CD4-positive, alpha-beta T cell (primary cell): ENCODE measurements around the gene ADAM11. TPM values are rescaled to one million over a fixed set of nuclear protein-coding genes. Genes with fewer than 3 reads are reported as not detected.

Experiments
- ATAC-seq: fragments of 200-7000 bp; cut with Tn5 transposase; one replicate; pipeline ENCODE4 v1.10.0; 2022; ENCODE audit warnings: mild to moderate bottlenecking; ENCODE audit not compliant: poor library complexity
- CTCF ChIA-PET: fragments of 350-600 bp; sonication (Branson Sonifier 250); formaldehyde crosslinking; loops from one replicate; lab custom pipeline; 2021; ENCODE audit warnings: antibody characterized with exemption, inconsistent platforms; lab: Charles Lee
- POLR2A ChIA-PET: fragments of 350-600 bp; sonication (Branson Sonifier 250); formaldehyde crosslinking; loops from one replicate; lab custom pipeline; 2021; ENCODE audit warnings: antibody characterized with exemption, inconsistent platforms; lab: Charles Lee
- DNase-seq, 14 experiments: peaks; one replicate each; pipeline ENCODE4 v3.0.0-alpha.2; 2013 to 2020; ENCODE audit warnings: mixed read lengths in 2 of 14
- H3K27ac ChIP-seq, 2 donors: one replicate each; pipeline versions ENCODE4 v1.5.1 to v1.7.0; 2013; ENCODE audit warnings: low read length in 2 of 2, low read depth in 1 of 2, mild to moderate bottlenecking in 1 of 2
- H3K27me3 ChIP-seq, 2 experiments: 1 replicate in 1 of 2; 2 replicates in 1 of 2; pipeline versions ENCODE4 v1.6.1 to v1.7.0; 2013; ENCODE audit warnings: low read length in 2 of 2, control low read depth in 1 of 2, mild to moderate bottlenecking in 1 of 2, moderate library complexity in 1 of 2; ENCODE audit not compliant: insufficient read depth in 2 of 2, control insufficient read depth in 1 of 2
- H3K36me3 ChIP-seq: one replicate; pipeline ENCODE4 v1.6.1; 2013; ENCODE audit warnings: low read length, control low read depth; ENCODE audit not compliant: insufficient read depth
- H3K4me1 ChIP-seq: one replicate; pipeline ENCODE4 v1.6.1; 2013; ENCODE audit warnings: low read length, control low read depth; ENCODE audit not compliant: insufficient read depth
- H3K4me3 ChIP-seq: one replicate; pipeline ENCODE4 v1.5.1; 2013; ENCODE audit warnings: mild to moderate bottlenecking, low read length, moderate library complexity
- H3K9me3 ChIP-seq, 2 experiments: 1 replicate in 1 of 2; 2 replicates in 1 of 2; pipeline versions ENCODE4 v1.6.1 to v1.7.0; 2013; ENCODE audit warnings: low read length in 2 of 2, mild to moderate bottlenecking in 2 of 2, control low read depth in 1 of 2, moderate library complexity in 1 of 2; ENCODE audit not compliant: control insufficient read depth in 1 of 2, insufficient read depth in 1 of 2
- H3K27ac Mint-ChIP-seq: one replicate; pipeline ENCODE4 v1.8.0; 2020; ENCODE audit warnings: mixed read lengths
- H3K27me3 Mint-ChIP-seq: one replicate; pipeline ENCODE4 v1.8.0; 2021; ENCODE audit warnings: mixed read lengths
- H3K36me3 Mint-ChIP-seq: one replicate; pipeline ENCODE4 v1.8.0; 2021; ENCODE audit warnings: low read depth, mixed read lengths
- H3K4me1 Mint-ChIP-seq: one replicate; pipeline ENCODE4 v1.8.0; 2021; ENCODE audit warnings: low read depth, mixed read lengths
- H3K4me3 Mint-ChIP-seq: one replicate; pipeline ENCODE4 v1.8.0; 2020; ENCODE audit warnings: mild to moderate bottlenecking, mixed read lengths
- H3K9me3 Mint-ChIP-seq: one replicate; pipeline ENCODE4 v1.8.0; 2020; ENCODE audit warnings: mixed read lengths
- CTCF ChIP-seq: fragments of 200-600 bp; IDR thresholded peaks from one replicate; pipeline ENCODE4 v1.8.0; 2022; ENCODE audit warnings: antibody characterized with exemption, mild to moderate bottlenecking
- intact Hi-C, 2 experiments: fragments of 100-400 bp; cut with DNase I in 1 of 2; cut with micrococcal nuclease in 1 of 2; formaldehyde crosslinking; loops; one replicate each; pipeline versions ENCODE4 v1.15.1 to v1.9.0; 2023 to 2025; cut with DNase I, micrococcal nuclease
- total RNA-seq, 174 experiments: library from RNA in 2 of 174; stranded (reverse) in 2 of 174; gene quantifications; one replicate each; pipeline ENCODE4 v1.2.3 and lab custom pipeline; 2021 to 2026

Gene ADAM11
- total RNA-seq, 2 experiments from 2014 or later, result 0.16 to 0.47 TPM

GRCh38 chr17:44804302-44805089 lies 45.7 kb downstream of the ADAM11 start:
- Histone ChIP-seq H3K4me3 (no peak overlapping the region), H3K27ac (no peak overlapping the region), H3K27me3 (peaks cover 2 to 5% of the 10 kb centered on the region in 2 experiments), H3K36me3 (no peaks in the 10 kb centered on the region), H3K9me3 (no peaks in the 10 kb centered on the region), H3K4me1 (no peaks in the 10 kb centered on the region)
- H3K4me1 Mint-ChIP-seq, result no peaks in the 10 kb centered on the region
- no peak for TF ChIP-seq CTCF
- no peak for DNase-seq
- peaks cover 9% of the 10 kb centered on the region for H3K27me3 Mint-ChIP-seq
- H3K27ac Mint-ChIP-seq, result no peak overlapping the region
- CTCF ChIA-PET, result no interaction called here
- POLR2A ChIA-PET, result no interaction called here
- no peak overlapping the region for H3K4me3 Mint-ChIP-seq
- no peak for ATAC-seq
- no peaks in the 10 kb centered on the region for H3K9me3 Mint-ChIP-seq
- intact Hi-C loops, result no loop called here
- no peaks in the 10 kb centered on the region for H3K36me3 Mint-ChIP-seq

- ChIA-PET POLR2A (no interaction called here), CTCF (no interaction called here)
- no peak for ATAC-seq
Observed at GRCh38 chr17:44807093-44807816, 48.5 kb downstream of the ADAM11 start.

GRCh38 chr17:44807817-44808155 lies 49.0 kb downstream of the ADAM11 start:
- no peaks in the 10 kb centered on the region for H3K4me1 Mint-ChIP-seq
- H3K4me3 Mint-ChIP-seq, result no peak overlapping the region
- Histone ChIP-seq H3K9me3 (no peaks in the 10 kb centered on the region), H3K27ac (no peak overlapping the region), H3K36me3 (no peaks in the 10 kb centered on the region), H3K4me3 (no peak overlapping the region), H3K27me3 (peaks cover 2 to 5% of the 10 kb centered on the region in 2 experiments), H3K4me1 (no peaks in the 10 kb centered on the region)
- TF ChIP-seq CTCF, result no peak
- intact Hi-C loops, result no loop called here
- no peak for DNase-seq
- peaks cover 16% of the 10 kb centered on the region for H3K27me3 Mint-ChIP-seq
- no peak for ATAC-seq
- no peaks in the 10 kb centered on the region for H3K9me3 Mint-ChIP-seq
- no peaks in the 10 kb centered on the region for H3K36me3 Mint-ChIP-seq
- H3K27ac Mint-ChIP-seq, result no peak overlapping the region
- CTCF ChIA-PET, result no interaction called here
- POLR2A ChIA-PET, result no interaction called here

More at GRCh38 chr17:44807093-44807816, 48.5 kb downstream of the ADAM11 start:
- TF ChIP-seq CTCF, result no peak
- Mint-ChIP-seq H3K4me3 (no peak overlapping the region), H3K4me1 (no peaks in the 10 kb centered on the region), H3K9me3 (no peaks in the 10 kb centered on the region), H3K36me3 (no peaks in the 10 kb centered on the region), H3K27ac (no peak overlapping the region), H3K27me3 (peaks cover 16% of the 10 kb centered on the region)
- DNase-seq, result no peak
- Histone ChIP-seq H3K4me1 (no peaks in the 10 kb centered on the region), H3K9me3 (no peaks in the 10 kb centered on the region), H3K27ac (no peak overlapping the region), H3K27me3 (peaks cover 2 to 5% of the 10 kb centered on the region in 2 experiments), H3K36me3 (no peaks in the 10 kb centered on the region), H3K4me3 (no peak overlapping the region)
- intact Hi-C loops, result no loop called here
